Measurements from ENCODE around the gene DLK2. TPM values are rescaled to one million over a fixed set of nuclear protein-coding genes. Genes with fewer than 3 reads are reported as not detected.

DLK2 gene
- total and polyA plus RNA-seq, 2 experiments from 2014 or later, result 0.21 to 0.47 TPM

DNA sequence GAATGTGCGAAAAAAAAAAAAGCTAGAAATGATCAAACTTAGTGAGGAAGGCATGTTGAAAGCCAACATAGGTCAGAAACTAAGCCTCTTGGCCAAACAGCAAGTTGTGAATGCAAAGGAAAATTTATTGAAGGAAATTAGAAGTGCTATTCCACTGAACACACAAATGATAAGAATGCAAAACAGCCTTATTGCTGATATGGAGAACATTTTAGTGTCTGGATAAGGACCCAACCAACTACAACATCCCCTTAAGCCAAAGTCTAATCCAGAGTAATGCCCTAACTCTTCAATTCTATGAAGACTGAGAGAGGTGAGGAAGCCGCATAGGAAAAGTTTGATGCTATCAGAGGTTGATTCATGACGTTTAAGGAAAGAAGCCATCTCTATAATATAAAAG lies 33.5 kb downstream of the DLK2 start (continued):
- TF ChIP-seq, protein P1, sequence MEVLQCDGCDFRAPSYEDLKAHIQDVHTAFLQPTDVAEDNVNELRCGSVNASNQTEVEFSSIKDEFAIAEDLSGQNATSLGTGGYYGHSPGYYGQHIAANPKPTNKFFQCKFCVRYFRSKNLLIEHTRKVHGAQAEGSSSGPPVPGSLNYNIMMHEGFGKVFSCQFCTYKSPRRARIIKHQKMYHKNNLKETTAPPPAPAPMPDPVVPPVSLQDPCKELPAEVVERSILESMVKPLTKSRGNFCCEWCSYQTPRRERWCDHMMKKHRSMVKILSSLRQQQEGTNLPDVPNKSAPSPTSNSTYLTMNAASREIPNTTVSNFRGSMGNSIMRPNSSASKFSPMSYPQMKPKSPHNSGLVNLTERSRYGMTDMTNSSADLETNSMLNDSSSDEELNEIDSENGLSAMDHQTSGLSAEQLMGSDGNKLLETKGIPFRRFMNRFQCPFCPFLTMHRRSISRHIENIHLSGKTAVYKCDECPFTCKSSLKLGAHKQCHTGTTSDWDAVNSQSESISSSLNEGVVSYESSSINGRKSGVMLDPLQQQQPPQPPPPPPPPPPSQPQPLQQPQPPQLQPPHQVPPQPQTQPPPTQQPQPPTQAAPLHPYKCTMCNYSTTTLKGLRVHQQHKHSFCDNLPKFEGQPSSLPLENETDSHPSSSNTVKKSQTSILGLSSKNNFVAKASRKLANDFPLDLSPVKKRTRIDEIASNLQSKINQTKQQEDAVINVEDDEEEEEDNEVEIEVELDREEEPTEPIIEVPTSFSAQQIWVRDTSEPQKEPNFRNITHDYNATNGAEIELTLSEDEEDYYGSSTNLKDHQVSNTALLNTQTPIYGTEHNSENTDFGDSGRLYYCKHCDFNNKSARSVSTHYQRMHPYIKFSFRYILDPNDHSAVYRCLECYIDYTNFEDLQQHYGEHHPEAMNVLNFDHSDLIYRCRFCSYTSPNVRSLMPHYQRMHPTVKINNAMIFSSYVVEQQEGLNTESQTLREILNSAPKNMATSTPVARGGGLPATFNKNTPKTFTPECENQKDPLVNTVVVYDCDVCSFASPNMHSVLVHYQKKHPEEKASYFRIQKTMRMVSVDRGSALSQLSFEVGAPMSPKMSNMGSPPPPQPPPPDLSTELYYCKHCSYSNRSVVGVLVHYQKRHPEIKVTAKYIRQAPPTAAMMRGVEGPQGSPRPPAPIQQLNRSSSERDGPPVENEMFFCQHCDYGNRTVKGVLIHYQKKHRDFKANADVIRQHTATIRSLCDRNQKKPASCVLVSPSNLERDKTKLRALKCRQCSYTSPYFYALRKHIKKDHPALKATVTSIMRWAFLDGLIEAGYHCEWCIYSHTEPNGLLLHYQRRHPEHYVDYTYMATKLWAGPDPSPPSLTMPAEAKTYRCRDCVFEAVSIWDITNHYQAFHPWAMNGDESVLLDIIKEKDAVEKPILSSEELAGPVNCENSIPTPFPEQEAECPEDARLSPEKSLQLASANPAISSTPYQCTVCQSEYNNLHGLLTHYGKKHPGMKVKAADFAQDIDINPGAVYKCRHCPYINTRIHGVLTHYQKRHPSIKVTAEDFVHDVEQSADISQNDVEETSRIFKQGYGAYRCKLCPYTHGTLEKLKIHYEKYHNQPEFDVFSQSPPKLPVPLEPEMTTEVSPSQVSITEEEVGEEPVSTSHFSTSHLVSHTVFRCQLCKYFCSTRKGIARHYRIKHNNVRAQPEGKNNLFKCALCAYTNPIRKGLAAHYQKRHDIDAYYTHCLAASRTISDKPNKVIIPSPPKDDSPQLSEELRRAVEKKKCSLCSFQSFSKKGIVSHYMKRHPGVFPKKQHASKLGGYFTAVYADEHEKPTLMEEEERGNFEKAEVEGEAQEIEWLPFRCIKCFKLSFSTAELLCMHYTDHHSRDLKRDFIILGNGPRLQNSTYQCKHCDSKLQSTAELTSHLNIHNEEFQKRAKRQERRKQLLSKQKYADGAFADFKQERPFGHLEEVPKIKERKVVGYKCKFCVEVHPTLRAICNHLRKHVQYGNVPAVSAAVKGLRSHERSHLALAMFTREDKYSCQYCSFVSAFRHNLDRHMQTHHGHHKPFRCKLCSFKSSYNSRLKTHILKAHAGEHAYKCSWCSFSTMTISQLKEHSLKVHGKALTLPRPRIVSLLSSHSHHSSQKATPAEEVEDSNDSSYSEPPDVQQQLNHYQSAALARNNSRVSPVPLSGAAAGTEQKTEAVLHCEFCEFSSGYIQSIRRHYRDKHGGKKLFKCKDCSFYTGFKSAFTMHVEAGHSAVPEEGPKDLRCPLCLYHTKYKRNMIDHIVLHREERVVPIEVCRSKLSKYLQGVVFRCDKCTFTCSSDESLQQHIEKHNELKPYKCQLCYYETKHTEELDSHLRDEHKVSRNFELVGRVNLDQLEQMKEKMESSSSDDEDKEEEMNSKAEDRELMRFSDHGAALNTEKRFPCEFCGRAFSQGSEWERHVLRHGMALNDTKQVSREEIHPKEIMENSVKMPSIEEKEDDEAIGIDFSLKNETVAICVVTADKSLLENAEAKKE (CRISPR knock-in tag; IDR thresholded peaks at IDR 0.05), result no peak
- TF ChIP-seq STAT1 (IDR thresholded peaks at IDR 0.05; ENCODE audit: unreplicated experiment), result no peak
- no peak for TF ChIP-seq JUNB (IDR thresholded peaks at IDR 0.05; ENCODE audit: unreplicated experiment)
- TF ChIP-seq EZH2phosphoT487 (IDR thresholded peaks at IDR 0.05; ENCODE audit: unreplicated experiment), result no peak
- no peak for TF ChIP-seq POLR2AphosphoS5 (IDR thresholded peaks at IDR 0.05; ENCODE audit: low read depth)
- TF ChIP-seq, protein P2, sequence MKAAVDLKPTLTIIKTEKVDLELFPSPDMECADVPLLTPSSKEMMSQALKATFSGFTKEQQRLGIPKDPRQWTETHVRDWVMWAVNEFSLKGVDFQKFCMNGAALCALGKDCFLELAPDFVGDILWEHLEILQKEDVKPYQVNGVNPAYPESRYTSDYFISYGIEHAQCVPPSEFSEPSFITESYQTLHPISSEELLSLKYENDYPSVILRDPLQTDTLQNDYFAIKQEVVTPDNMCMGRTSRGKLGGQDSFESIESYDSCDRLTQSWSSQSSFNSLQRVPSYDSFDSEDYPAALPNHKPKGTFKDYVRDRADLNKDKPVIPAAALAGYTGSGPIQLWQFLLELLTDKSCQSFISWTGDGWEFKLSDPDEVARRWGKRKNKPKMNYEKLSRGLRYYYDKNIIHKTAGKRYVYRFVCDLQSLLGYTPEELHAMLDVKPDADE (IDR thresholded peaks at IDR 0.05), result no peak
- no peak for TF ChIP-seq ZNF331 (CRISPR knock-in tag; IDR thresholded peaks at IDR 0.05; ENCODE audit: low read depth)

DNA sequence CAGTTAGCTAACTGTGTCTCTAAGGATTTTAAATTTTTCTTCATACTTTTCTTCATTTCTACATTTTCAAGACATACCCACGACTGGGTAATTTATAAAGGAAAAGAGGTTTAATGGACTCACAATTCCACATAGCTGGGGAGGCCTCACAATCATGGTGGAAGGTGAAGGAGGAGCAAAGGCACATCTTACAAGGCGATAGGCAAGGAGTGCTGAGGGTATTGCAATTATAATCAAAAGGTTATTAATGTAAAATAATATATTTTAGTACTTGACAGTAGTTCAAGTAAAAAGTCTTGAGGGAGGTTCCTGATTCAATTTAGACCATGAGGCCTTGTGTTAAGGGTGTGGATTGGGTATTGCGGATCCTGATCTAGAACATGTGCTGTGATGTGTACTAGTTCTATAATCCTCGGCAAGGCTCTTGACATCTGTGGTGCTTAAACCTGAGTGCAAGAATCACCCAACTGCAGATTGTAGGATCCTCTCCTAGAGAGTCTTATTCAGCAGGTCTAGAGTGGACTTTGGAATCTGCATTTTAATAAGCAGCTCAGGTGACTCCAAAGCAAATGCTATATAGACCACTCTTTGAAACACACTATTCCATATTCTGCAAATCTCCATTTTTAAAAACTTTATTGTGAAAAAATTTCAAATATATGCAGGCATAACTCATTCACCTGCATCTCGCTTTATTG lies 35.2 kb downstream of the DLK2 start:
- no peaks in the 10 kb centered on the region for H3K36me3 Mint-ChIP-seq (ENCODE audit: low read depth)
- Histone ChIP-seq H3K4me3 (no peak overlapping the region), H3K27me3 (ENCODE audit: insufficient read depth) (no peaks in the 10 kb centered on the region), H3K36me3 (ENCODE audit: insufficient read depth) (no peaks in the 10 kb centered on the region), H3F3A (replicated peaks; ENCODE audit: low read depth) (no peaks in the 10 kb centered on the region), H3K79me2 (replicated peaks; ENCODE audit: insufficient read depth) (no peaks in the 10 kb centered on the region), H3K27ac (ENCODE audit: low read depth) (no peak overlapping the region), H3K9me2 (ENCODE audit: insufficient read depth) (no peaks in the 10 kb centered on the region), H2AFZ (no peak overlapping the region), H3K4me2 (no peak overlapping the region), H3K4me1 (ENCODE audit: insufficient read depth) (no peaks in the 10 kb centered on the region), H4K20me1 (replicated peaks; ENCODE audit: insufficient read depth) (no peaks in the 10 kb centered on the region)
- ATAC-seq (no peak), DNase-seq (ENCODE audit: low spot score) (no peak)
- no peak overlapping the region for H3K4me3 Mint-ChIP-seq
- peaks cover 4% of the 10 kb centered on the region for H3K27me3 Mint-ChIP-seq (ENCODE audit: insufficient read depth, low read depth, poor library complexity)
- peaks cover 19% of the 10 kb centered on the region for H3K9me3 Mint-ChIP-seq
- H3K4me1 Mint-ChIP-seq, result no peaks in the 10 kb centered on the region
- H3K27ac Mint-ChIP-seq, result no peak overlapping the region
- TF ChIP-seq NANOG (IDR thresholded peaks at IDR 0.05; ENCODE audit: borderline replicate concordance), result no peak
- TF ChIP-seq, protein P3, sequence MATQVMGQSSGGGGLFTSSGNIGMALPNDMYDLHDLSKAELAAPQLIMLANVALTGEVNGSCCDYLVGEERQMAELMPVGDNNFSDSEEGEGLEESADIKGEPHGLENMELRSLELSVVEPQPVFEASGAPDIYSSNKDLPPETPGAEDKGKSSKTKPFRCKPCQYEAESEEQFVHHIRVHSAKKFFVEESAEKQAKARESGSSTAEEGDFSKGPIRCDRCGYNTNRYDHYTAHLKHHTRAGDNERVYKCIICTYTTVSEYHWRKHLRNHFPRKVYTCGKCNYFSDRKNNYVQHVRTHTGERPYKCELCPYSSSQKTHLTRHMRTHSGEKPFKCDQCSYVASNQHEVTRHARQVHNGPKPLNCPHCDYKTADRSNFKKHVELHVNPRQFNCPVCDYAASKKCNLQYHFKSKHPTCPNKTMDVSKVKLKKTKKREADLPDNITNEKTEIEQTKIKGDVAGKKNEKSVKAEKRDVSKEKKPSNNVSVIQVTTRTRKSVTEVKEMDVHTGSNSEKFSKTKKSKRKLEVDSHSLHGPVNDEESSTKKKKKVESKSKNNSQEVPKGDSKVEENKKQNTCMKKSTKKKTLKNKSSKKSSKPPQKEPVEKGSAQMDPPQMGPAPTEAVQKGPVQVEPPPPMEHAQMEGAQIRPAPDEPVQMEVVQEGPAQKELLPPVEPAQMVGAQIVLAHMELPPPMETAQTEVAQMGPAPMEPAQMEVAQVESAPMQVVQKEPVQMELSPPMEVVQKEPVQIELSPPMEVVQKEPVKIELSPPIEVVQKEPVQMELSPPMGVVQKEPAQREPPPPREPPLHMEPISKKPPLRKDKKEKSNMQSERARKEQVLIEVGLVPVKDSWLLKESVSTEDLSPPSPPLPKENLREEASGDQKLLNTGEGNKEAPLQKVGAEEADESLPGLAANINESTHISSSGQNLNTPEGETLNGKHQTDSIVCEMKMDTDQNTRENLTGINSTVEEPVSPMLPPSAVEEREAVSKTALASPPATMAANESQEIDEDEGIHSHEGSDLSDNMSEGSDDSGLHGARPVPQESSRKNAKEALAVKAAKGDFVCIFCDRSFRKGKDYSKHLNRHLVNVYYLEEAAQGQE (IDR thresholded peaks at IDR 0.05; ENCODE audit: unreplicated experiment), result no peak
- TF ChIP-seq JUNB (IDR thresholded peaks at IDR 0.05; ENCODE audit: unreplicated experiment), result no peak
- TF ChIP-seq ZNF331 (CRISPR knock-in tag; IDR thresholded peaks at IDR 0.05; ENCODE audit: low read depth), result no peak
- TF ChIP-seq, protein P2 (IDR thresholded peaks at IDR 0.05), result no peak
- TF ChIP-seq EZH2 (IDR thresholded peaks at IDR 0.05; ENCODE audit: low read depth, unreplicated experiment), result no peak
- TF ChIP-seq POLR2AphosphoS5 (IDR thresholded peaks at IDR 0.05; ENCODE audit: low read depth), result no peak

All from GM23338 (cell line).